GM19395 (cell line): ENCODE data around the gene B3GNT3.
A peak's percentile ranks its signal among the peaks of the same experiment; 100 is the strongest.

ENCODE experiments used
- ATAC-seq: cut with Tn5 transposase; IDR thresholded peaks from one replicate; pipeline ENCODE4 v1.9.1; 2021; ENCODE audit warnings: mild to moderate bottlenecking, moderate library complexity; ENCODE audit not compliant: unreplicated experiment

B3GNT3 gene

GRCh38 chr19:17794731-17795494 is at the start of gene B3GNT3:
Gene B3GNT3, plus strand, starts transcription at chr19:17795138. Its CDS starts 12,670 bp downstream, at chr19:17807808.
- no peak for ATAC-seq

DNA sequence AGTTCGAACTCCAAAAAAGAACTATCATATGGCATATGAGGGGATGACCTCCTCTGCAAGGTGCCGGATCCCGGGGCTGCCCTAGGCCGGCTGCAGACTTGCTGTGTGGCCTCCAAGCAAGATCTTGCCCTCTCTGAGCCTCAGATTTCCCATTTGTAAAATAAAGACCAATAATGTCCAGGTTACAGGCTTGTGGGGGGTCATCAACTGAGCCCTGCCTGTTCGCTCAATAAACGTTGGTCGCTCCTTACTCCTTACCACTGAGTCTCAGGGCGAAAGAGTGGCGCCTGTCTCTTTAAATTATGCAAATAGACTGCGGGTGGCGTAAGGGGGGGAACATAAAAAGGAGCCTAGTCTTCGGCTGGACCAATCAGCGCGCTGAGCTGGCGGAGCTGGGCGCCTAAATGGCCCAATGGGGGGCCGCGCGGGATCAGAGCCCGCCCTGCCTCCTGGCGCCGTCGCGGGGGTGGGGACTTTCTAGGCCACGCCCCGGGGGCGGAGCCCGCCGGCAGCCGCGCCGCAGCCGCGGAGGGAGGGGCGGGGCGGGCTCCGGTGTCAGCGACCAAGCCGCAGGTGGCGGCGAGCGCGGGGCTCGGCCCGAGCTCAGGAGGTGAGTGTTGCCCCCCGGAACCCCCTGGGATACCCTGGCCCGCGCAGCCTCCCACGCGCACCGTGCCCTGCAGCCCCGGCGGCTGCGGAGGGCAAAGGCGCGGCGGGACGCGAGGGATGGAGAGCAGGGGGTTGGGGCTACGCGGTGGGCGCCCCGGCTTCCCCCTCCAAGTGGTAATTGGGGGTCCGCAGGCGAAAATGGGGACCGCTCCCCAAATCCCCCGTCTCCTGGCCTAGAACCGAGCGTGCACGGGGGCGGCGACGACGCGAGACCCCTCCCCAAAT is 47.5 kb upstream of the B3GNT3 start:
- ATAC-seq, result peak; percentile 66

- no peak for ATAC-seq
Observed at GRCh38 chr19:17748884-17749638, 45.9 kb upstream of the B3GNT3 start.

GRCh38 chr19:17749912-17750317 is 45.0 kb upstream of the B3GNT3 start:
- ATAC-seq, result no peak

- no peak for ATAC-seq
Observed at GRCh38 chr19:17751103-17751911, 43.6 kb upstream of the B3GNT3 start, which contains the start of gene FCHO1. Gene FCHO1, plus strand, starts transcription at chr19:17751477. Its CDS starts 3,688 bp downstream, at chr19:17755165.

GRCh38 chr19:17751912-17752273 is 43.0 kb upstream of the B3GNT3 start:
- ATAC-seq, result no peak

GRCh38 chr19:17752865-17753639 is 41.9 kb upstream of the B3GNT3 start:
- no peak for ATAC-seq

DNA sequence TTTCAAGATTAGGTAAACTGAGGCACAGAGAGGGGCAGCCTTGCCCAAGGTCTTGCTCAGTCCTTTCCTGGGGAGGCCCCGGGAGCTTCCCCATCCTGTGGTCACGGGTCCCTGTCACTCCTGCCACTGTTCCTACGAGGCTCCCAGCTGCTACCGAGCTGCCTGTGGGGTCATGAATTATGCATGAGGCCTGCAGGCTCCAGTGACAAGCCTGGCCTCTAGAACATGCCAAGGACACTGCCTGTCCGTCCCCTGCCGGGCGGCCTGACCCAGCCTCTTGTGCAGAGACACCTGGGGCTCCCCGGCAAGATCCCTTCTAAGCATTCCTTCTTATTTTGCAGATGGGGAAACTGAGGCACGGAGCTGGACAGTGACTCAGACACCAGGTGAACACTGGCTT is 41.0 kb upstream of the B3GNT3 start:
- no peak for ATAC-seq

GRCh38 chr19:17754634-17755442 is 40.1 kb upstream of the B3GNT3 start:
- ATAC-seq, result no peak

- ATAC-seq, result no peak
Observed at GRCh38 chr19:17755443-17755890, 39.5 kb upstream of the B3GNT3 start.

- ATAC-seq, result no peak
Observed at GRCh38 chr19:17755977-17756670, 38.8 kb upstream of the B3GNT3 start.

GRCh38 chr19:17757125-17757524 is 37.8 kb upstream of the B3GNT3 start:
- no peak for ATAC-seq

DNA sequence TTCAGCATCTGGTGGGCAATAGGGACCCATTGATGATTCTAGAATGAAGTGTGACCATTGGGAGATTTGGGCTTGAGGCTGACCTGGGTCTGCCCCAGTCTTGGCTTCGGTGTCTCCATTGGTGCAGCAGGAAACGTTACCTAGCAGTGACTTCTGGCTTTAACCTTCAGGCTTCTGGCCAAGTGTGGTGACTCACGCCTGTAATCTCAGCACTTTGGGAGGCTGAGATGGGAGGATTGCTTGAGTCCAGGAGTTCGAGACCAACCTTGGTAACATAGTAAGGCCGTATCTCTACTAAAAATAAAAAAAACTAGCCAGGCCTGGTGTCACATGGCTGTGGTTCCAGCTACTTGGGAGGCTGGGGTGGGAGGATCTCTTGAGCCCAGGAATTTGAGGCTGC is 36.4 kb upstream of the B3GNT3 start:
- no peak for ATAC-seq

GRCh38 chr19:17761148-17761547 is 33.8 kb upstream of the B3GNT3 start:
- no peak for ATAC-seq

- no peak for ATAC-seq
Observed at GRCh38 chr19:17762505-17763229, 32.3 kb upstream of the B3GNT3 start.

DNA sequence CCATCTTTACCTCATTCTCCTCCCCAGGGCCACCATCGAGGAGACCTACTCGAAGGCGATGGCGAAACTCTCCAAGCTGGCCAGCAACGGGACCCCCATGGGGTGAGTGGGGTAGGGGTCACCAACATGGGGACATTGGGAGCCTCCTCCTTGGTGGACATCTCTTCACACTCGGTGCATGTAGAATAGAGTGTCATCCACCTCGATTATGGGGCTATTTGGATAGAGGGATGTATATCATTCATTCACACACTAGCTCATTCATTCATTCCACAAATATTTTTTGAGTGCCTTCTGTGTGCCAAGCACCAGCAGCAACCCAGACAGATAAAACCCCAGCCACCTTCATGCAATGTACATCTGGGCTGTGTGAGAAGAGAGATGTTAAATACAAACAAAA is 30.6 kb upstream of the B3GNT3 start:
- no peak for ATAC-seq

DNA sequence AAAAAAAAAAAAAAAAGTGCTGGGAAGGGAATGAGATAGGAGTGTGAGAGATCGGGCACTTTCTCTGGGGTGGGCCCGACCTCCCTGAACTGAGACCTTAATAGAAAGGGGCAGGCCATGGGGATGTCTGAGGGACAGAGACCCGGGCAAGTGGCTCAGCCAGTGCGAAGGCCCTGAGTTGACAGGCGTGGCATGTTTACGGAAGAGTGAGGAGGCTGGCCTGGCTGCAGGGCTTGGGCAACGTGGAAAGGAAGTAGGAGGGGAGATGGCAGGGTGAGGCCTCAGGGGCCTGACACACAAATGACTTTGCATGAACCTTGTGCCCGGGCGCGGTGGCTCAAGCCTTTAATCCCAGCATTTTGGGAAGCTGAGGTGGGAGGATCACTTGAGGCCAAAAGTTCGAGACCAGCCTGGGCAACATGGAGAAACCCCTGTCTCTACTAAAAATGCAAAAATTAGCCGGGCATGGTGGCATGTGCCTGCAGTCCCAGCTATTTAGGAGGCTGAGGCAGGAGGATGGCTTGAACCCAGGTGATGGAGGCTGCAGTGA is 29.8 kb upstream of the B3GNT3 start:
- no peak for ATAC-seq
